ENCODE results near the gene NRXN3.

Gene NRXN3

GRCh38 chr14:79136071-79137044 lies 966.2 kb downstream of the NRXN3 start:
- Histone ChIP-seq H3K27ac (ENCODE audit: low read depth, low read length) (no peak overlapping the region), H3K4me3 (ENCODE audit: low read length) (no peak overlapping the region), H3K36me3 (ENCODE audit: insufficient read depth, low read length) (no peaks in the 10 kb centered on the region), H3K4me1 (ENCODE audit: insufficient read depth, low read length) (0 out of 2 replicates have a peak, but pooled peaks cover 8% of the 10 kb centered on the region), H3K9me3 (ENCODE audit: insufficient read depth, low read depth, low read length) (peaks cover 13% of the 10 kb centered on the region), H3K27me3 (ENCODE audit: insufficient read depth, low read length) (no peaks in the 10 kb centered on the region), H3K9ac (ENCODE audit: low read depth, low read length) (no peak overlapping the region)
- WGBS, result 87% methylated on average over 5 of the region's 7 CpGs

GRCh38 chr14:79137045-79137430 lies 966.9 kb downstream of the NRXN3 start:
- H3K27me3 ChIP-seq (ENCODE audit: insufficient read depth, low read length), result no peaks in the 10 kb centered on the region
- 0 out of 2 replicates have a peak, but pooled peaks cover 8% of the 10 kb centered on the region for H3K4me1 ChIP-seq (ENCODE audit: insufficient read depth, low read length)
- 96% methylated on average over 2 of the region's 2 CpGs for WGBS
- peaks cover 12% of the 10 kb centered on the region for H3K9me3 ChIP-seq (ENCODE audit: insufficient read depth, low read depth, low read length)
- no peak overlapping the region for H3K27ac ChIP-seq (ENCODE audit: low read depth, low read length)
- H3K36me3 ChIP-seq (ENCODE audit: insufficient read depth, low read length), result no peaks in the 10 kb centered on the region
- no peak overlapping the region for H3K4me3 ChIP-seq (ENCODE audit: low read length)
- H3K9ac ChIP-seq (ENCODE audit: low read depth, low read length), result no peak overlapping the region

- H3K4me1 ChIP-seq (ENCODE audit: insufficient read depth, low read length), result 0 out of 2 replicates have a peak, but pooled peaks cover 8% of the 10 kb centered on the region
- H3K36me3 ChIP-seq (ENCODE audit: insufficient read depth, low read length), result no peaks in the 10 kb centered on the region
- 94% methylated on average over 3 of the region's 3 CpGs for WGBS
Measured at GRCh38 chr14:79137836-79138235, 967.7 kb downstream of the NRXN3 start.

GRCh38 chr14:79144896-79145295 lies 974.7 kb downstream of the NRXN3 start:
- Histone ChIP-seq H3K27ac (ENCODE audit: low read depth, low read length) (no peak overlapping the region), H3K4me1 (ENCODE audit: insufficient read depth, low read length) (no peaks in the 10 kb centered on the region), H3K4me3 (ENCODE audit: low read length) (no peak overlapping the region), H3K27me3 (ENCODE audit: insufficient read depth, low read length) (no peaks in the 10 kb centered on the region), H3K9ac (ENCODE audit: low read depth, low read length) (no peak overlapping the region), H3K36me3 (ENCODE audit: insufficient read depth, low read length) (no peaks in the 10 kb centered on the region), H3K9me3 (ENCODE audit: insufficient read depth, low read depth, low read length) (no peaks in the 10 kb centered on the region)
- 96% methylated on average over 3 of the region's 3 CpGs for WGBS

More at GRCh38 chr14:79137836-79138235, 967.7 kb downstream of the NRXN3 start:
- Histone ChIP-seq H3K4me3 (ENCODE audit: low read length) (no peak overlapping the region), H3K9ac (ENCODE audit: low read depth, low read length) (no peak overlapping the region), H3K27ac (ENCODE audit: low read depth, low read length) (no peak overlapping the region), H3K9me3 (ENCODE audit: insufficient read depth, low read depth, low read length) (peaks cover 4% of the 10 kb centered on the region), H3K27me3 (ENCODE audit: insufficient read depth, low read length) (no peaks in the 10 kb centered on the region)

- no peaks in the 10 kb centered on the region for H3K9me3 ChIP-seq (ENCODE audit: insufficient read depth, low read depth, low read length)
- no peak overlapping the region for H3K4me3 ChIP-seq (ENCODE audit: low read length)
Measured at GRCh38 chr14:79150226-79150625, 980.1 kb downstream of the NRXN3 start.

GRCh38 chr14:79157369-79157768 lies 987.2 kb downstream of the NRXN3 start:
- Histone ChIP-seq H3K36me3 (ENCODE audit: insufficient read depth, low read length) (no peaks in the 10 kb centered on the region), H3K27me3 (ENCODE audit: insufficient read depth, low read length) (no peaks in the 10 kb centered on the region), H3K4me1 (ENCODE audit: insufficient read depth, low read length) (no peaks in the 10 kb centered on the region), H3K4me3 (ENCODE audit: low read length) (no peak overlapping the region), H3K9me3 (ENCODE audit: insufficient read depth, low read depth, low read length) (no peaks in the 10 kb centered on the region), H3K9ac (ENCODE audit: low read depth, low read length) (no peak overlapping the region), H3K27ac (ENCODE audit: low read depth, low read length) (no peak overlapping the region)

More at GRCh38 chr14:79150226-79150625, 980.1 kb downstream of the NRXN3 start:
- no CpG with 5 or more reads among the region's 1 CpG for WGBS
- no peaks in the 10 kb centered on the region for H3K36me3 ChIP-seq (ENCODE audit: insufficient read depth, low read length)
- no peak overlapping the region for H3K9ac ChIP-seq (ENCODE audit: low read depth, low read length)
- H3K27ac ChIP-seq (ENCODE audit: low read depth, low read length), result no peak overlapping the region
- H3K27me3 ChIP-seq (ENCODE audit: insufficient read depth, low read length), result no peaks in the 10 kb centered on the region
- no peaks in the 10 kb centered on the region for H3K4me1 ChIP-seq (ENCODE audit: insufficient read depth, low read length)

GRCh38 chr14:79161571-79161970 lies 991.4 kb downstream of the NRXN3 start:
- Histone ChIP-seq H3K9me3 (ENCODE audit: insufficient read depth, low read depth, low read length) (no peaks in the 10 kb centered on the region), H3K9ac (ENCODE audit: low read depth, low read length) (no peak overlapping the region), H3K4me1 (ENCODE audit: insufficient read depth, low read length) (no peaks in the 10 kb centered on the region), H3K4me3 (ENCODE audit: low read length) (no peak overlapping the region), H3K27ac (ENCODE audit: low read depth, low read length) (no peak overlapping the region), H3K27me3 (ENCODE audit: insufficient read depth, low read length) (no peaks in the 10 kb centered on the region), H3K36me3 (ENCODE audit: insufficient read depth, low read length) (no peaks in the 10 kb centered on the region)
- 51% methylated on average over 7 of the region's 7 CpGs for WGBS

GRCh38 chr14:79162833-79163232 lies 992.7 kb downstream of the NRXN3 start:
- H3K9me3 ChIP-seq (ENCODE audit: insufficient read depth, low read depth, low read length), result no peaks in the 10 kb centered on the region
- H3K9ac ChIP-seq (ENCODE audit: low read depth, low read length), result no peak overlapping the region
- H3K4me1 ChIP-seq (ENCODE audit: insufficient read depth, low read length), result no peaks in the 10 kb centered on the region
- no peaks in the 10 kb centered on the region for H3K27me3 ChIP-seq (ENCODE audit: insufficient read depth, low read length)
- no peak overlapping the region for H3K27ac ChIP-seq (ENCODE audit: low read depth, low read length)
- no peaks in the 10 kb centered on the region for H3K36me3 ChIP-seq (ENCODE audit: insufficient read depth, low read length)
- no peak overlapping the region for H3K4me3 ChIP-seq (ENCODE audit: low read length)

GRCh38 chr14:79165471-79166090 lies 995.4 kb downstream of the NRXN3 start:
- Histone ChIP-seq H3K9ac (ENCODE audit: low read depth, low read length) (no peak overlapping the region), H3K36me3 (ENCODE audit: insufficient read depth, low read length) (no peaks in the 10 kb centered on the region), H3K9me3 (ENCODE audit: insufficient read depth, low read depth, low read length) (no peaks in the 10 kb centered on the region), H3K4me1 (ENCODE audit: insufficient read depth, low read length) (no peaks in the 10 kb centered on the region), H3K27me3 (ENCODE audit: insufficient read depth, low read length) (no peaks in the 10 kb centered on the region), H3K4me3 (ENCODE audit: low read length) (no peak overlapping the region), H3K27ac (ENCODE audit: low read depth, low read length) (no peak overlapping the region)
- WGBS, result 95% methylated on average over 4 of the region's 4 CpGs

- no peak overlapping the region for H3K9ac ChIP-seq (ENCODE audit: low read depth, low read length)
- no peaks in the 10 kb centered on the region for H3K36me3 ChIP-seq (ENCODE audit: insufficient read depth, low read length)
- 95% methylated on average over 2 of the region's 2 CpGs for WGBS
- no peaks in the 10 kb centered on the region for H3K9me3 ChIP-seq (ENCODE audit: insufficient read depth, low read depth, low read length)
- no peaks in the 10 kb centered on the region for H3K27me3 ChIP-seq (ENCODE audit: insufficient read depth, low read length)
- H3K4me1 ChIP-seq (ENCODE audit: insufficient read depth, low read length), result no peaks in the 10 kb centered on the region
- no peak overlapping the region for H3K4me3 ChIP-seq (ENCODE audit: low read length)
- no peak overlapping the region for H3K27ac ChIP-seq (ENCODE audit: low read depth, low read length)
Measured at GRCh38 chr14:79166171-79166570, 996.0 kb downstream of the NRXN3 start.

- H3K27me3 ChIP-seq (ENCODE audit: insufficient read depth, low read length), result no peaks in the 10 kb centered on the region
- H3K4me3 ChIP-seq (ENCODE audit: low read length), result no peak overlapping the region
- 57% methylated on average over 1 of the region's 1 CpG for WGBS
- H3K9ac ChIP-seq (ENCODE audit: low read depth, low read length), result no peak overlapping the region
- H3K27ac ChIP-seq (ENCODE audit: low read depth, low read length), result no peak overlapping the region
- H3K4me1 ChIP-seq (ENCODE audit: insufficient read depth, low read length), result no peaks in the 10 kb centered on the region
- no peaks in the 10 kb centered on the region for H3K36me3 ChIP-seq (ENCODE audit: insufficient read depth, low read length)
- no peaks in the 10 kb centered on the region for H3K9me3 ChIP-seq (ENCODE audit: insufficient read depth, low read depth, low read length)
Measured at GRCh38 chr14:79167957-79168356, 997.8 kb downstream of the NRXN3 start.

Measured in HUES64 (cell line).